Measurements from ENCODE around the gene PTGES2.
A peak's percentile ranks its signal among the peaks of the same experiment; 100 is the strongest.
"Not testable (repeated sequence)": the region's sequence is repeated elsewhere in the genome, so short reads cannot be mapped to it uniquely, and the experiment has no call there.

The PTGES2 gene

DNA sequence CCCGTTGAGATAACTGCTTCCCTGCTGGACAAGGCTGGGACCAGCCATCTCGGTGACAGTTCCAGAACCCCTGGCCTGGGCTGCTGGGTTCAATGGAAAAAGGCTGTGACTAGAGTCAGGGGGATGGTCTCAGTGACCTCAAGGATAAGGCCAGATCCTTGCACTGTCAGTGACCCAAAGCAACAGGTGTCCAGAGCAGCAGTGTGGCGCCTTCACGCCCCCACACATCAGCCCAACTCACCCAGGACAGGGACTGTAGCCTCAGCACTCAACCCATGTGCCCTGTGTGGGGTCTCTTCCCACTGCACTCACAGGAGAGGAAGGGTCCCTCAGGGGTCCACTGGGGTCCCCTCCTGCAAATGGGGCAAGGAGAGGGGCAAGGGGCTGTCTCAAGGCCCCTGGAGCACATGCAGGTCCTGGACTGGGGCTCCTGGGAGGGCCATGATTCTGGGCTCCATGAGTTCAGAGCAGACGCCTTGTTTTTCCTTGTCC is 21.0 kb upstream of the PTGES2 start:
- Mint-ChIP-seq H3K27me3 (ENCODE audit: low read depth) (no peaks in the 10 kb centered on the region), H3K4me3 (no peak overlapping the region), H3K9me3 (no peaks in the 10 kb centered on the region), H3K36me3 (ENCODE audit: low read depth) (no peaks in the 10 kb centered on the region), H3K4me1 (ENCODE audit: low read depth) (peaks cover under 1% of the 10 kb centered on the region), H3K27ac (no peak overlapping the region)

DNA sequence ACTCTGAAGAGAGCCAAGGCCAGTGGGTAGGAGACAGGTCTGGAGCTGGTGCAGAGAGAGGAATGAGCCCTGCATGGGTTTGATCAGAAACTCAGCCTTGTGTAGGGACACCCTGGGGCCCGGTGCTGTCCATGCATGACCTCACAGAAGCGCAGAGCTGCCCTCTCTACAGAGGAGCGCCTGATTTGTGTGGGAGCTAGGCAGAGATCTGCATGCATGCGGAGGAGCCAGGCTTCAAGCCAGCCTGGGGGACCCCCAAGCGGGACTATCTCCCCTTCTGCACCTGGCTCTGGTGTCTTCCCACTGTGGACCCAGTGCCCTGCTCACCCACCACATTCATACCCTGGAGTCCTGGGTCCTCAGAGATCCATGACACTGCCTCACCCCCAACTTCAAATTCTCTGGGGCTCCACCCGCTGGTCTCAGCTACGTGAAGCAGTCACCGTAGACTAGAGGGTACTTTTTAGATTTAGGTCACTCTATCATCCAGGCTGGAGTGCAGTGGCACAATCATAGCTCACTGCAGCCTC is 19.1 kb upstream of the PTGES2 start:
- Mint-ChIP-seq H3K9me3 (no peaks in the 10 kb centered on the region), H3K4me1 (ENCODE audit: low read depth) (peaks cover 9% of the 10 kb centered on the region), H3K27ac (no peak overlapping the region), H3K36me3 (ENCODE audit: low read depth) (no peaks in the 10 kb centered on the region), H3K4me3 (no peak overlapping the region), H3K27me3 (ENCODE audit: low read depth) (no peaks in the 10 kb centered on the region)

DNA sequence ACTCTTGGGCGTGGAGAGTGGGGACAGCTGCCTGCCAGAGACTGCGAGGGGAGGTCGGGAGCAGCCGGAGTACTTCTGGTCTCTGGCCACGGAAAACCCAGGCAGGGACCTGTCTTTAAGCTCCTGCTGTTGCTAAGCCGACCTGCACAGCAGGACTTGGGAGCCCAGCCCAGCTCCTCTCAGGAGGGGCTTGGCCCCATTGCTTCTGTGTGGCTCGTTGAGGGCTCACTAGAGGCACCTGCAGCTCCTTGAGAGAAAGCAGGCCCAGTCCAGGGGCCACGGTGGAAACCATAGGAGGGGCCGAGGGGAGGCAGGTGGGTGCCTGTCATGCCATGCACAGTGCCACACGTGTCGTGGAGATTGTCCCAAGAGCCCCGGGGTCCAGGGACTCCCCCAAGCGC is 18.4 kb upstream of the PTGES2 start:
- H3K27me3 Mint-ChIP-seq (ENCODE audit: low read depth): no peaks in the 10 kb centered on the region
- H3K36me3 Mint-ChIP-seq (ENCODE audit: low read depth): no peaks in the 10 kb centered on the region
- H3K4me3 Mint-ChIP-seq: no peak overlapping the region
- no peaks in the 10 kb centered on the region for H3K9me3 Mint-ChIP-seq
- peaks cover 9% of the 10 kb centered on the region for H3K4me1 Mint-ChIP-seq (ENCODE audit: low read depth)
- no peak overlapping the region for H3K27ac Mint-ChIP-seq

DNA sequence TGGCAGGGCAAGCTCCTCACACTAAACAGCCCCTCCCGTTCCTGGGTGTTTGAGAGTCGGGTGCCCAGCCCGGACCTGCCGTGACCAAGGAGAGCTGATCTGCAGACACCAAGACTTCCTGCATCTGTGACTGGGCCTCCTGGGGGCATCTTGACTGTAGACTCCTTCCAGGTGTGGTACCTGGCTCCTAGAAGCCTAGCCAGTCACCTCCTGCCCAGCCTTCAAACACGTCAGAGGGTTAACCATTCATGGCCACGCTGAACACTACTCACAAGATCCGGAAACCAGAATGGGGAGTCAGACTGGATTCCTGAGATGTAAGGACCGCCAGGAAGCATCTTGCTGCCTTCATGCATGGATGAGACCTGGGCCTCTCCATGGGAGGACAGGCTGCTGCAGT is 18.0 kb upstream of the PTGES2 start:
- Mint-ChIP-seq H3K36me3 (ENCODE audit: low read depth) (no peaks in the 10 kb centered on the region), H3K4me1 (ENCODE audit: low read depth) (peaks cover 9% of the 10 kb centered on the region), H3K4me3 (no peak overlapping the region), H3K27me3 (ENCODE audit: low read depth) (no peaks in the 10 kb centered on the region), H3K9me3 (no peaks in the 10 kb centered on the region), H3K27ac (no peak overlapping the region)

DNA sequence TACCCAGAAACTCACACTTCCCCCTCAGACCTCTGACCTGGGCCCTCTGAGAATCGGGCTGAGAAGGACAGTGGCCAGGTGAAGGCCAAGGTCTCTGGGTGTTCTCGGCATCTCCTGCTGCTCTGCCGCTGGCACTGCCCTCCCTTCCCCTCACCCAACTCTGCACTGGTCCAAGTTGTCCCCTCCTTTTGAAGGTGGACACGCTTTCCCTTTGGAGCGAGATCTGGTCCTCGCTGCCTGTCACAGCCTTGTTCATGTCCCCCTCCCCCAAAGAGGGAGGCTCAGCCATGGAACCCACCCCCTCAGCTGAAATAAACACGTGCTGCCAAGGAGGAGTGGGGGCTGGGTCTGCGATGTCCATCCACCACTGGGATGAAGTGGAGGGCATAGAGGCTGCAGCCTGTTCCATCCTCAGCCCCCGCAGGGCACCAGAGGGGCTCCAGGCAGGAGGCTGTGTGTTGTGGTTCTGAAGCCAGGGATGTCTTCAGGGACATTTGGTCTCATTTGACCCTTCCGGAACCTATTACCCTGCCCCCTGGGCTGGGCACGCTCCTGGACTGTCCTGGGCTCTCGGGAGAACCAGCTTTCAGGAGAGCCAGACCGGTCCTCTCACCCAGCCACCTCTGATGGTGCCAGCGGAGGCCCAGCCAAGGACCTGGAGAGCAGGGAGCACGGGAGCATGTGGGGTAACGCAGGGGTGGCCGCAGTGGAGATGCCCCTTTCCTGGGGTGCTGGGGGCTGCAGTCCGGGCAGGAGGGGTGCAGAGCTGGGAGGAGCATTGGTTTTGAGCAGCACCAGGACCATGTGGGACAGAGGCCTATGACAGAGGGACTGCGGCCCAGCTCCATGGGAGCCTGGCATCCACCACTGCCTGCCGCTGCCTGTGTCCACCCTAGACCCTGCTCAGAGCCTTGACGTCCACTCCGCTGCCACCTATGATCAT is 17.0 kb upstream of the PTGES2 start:
- Mint-ChIP-seq H3K27ac (no peak overlapping the region), H3K27me3 (ENCODE audit: low read depth) (no peaks in the 10 kb centered on the region), H3K36me3 (ENCODE audit: low read depth) (no peaks in the 10 kb centered on the region), H3K4me1 (ENCODE audit: low read depth) (peaks cover 9% of the 10 kb centered on the region), H3K4me3 (no peak overlapping the region), H3K9me3 (no peaks in the 10 kb centered on the region)

DNA sequence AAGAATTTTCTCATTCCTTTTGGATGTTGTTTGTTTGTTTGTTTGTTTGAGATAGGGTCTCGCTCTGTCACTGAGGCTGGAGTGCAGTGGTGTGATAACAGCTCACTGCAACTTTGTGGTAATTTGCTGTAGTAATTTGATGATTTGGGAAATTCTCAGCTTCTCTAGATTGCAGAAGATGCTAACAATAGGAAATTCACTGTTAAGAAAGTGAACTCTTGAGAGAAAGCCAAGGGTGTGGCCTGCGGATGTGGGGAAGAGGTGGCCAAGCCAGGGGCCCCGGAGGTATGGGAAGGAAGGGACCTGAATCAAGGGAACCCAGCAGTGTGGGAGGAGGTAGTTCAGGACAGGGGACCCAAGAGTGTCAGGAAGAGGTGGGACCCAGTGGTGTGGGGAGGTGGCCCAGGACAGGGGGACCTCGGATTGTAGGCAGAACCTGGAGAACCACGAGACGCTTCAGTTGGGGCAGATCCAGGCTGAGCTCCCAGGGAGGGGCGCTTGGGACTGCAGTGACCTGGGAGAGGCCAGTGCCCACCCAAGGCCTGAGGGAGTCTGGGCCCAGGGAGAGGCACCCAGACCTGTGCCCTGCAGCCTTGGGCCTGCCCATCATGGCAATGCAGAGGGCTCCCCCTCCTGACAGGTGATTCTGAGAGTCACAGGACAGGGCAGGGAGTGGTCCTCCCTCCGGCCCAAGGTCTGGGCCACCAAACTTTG is 16.2 kb upstream of the PTGES2 start:
- H3K4me3 Mint-ChIP-seq: no peak overlapping the region
- H3K9me3 Mint-ChIP-seq: no peaks in the 10 kb centered on the region
- H3K27ac Mint-ChIP-seq: no peak overlapping the region
- H3K27me3 Mint-ChIP-seq (ENCODE audit: low read depth): no peaks in the 10 kb centered on the region
- H3K36me3 Mint-ChIP-seq (ENCODE audit: low read depth): no peaks in the 10 kb centered on the region
- peaks cover 9% of the 10 kb centered on the region for H3K4me1 Mint-ChIP-seq (ENCODE audit: low read depth)

DNA sequence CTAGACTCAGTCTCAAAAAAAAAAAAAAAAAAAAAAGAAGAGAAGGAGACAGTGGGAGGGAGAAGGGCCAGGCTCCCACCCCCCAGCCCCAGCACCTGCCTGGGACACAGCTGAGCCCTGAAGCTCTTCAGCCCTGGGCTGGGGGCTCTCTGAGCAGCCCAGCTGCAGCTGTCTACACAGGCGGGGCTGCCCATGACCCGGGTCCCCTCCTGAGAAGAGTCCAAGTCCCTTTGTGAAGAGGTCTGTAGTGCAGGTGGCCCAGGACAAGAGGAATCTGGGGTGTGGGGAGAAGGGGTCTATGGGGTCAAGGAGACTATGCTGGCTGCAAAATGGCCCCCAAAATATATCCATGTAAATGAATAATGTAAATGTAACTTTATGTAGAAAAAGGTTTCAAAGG is 15.1 kb upstream of the PTGES2 start:
- H3K27ac Mint-ChIP-seq: no peak overlapping the region
- H3K4me1 Mint-ChIP-seq (ENCODE audit: low read depth): peaks cover 9% of the 10 kb centered on the region
- H3K4me3 Mint-ChIP-seq: no peak overlapping the region
- no peaks in the 10 kb centered on the region for H3K27me3 Mint-ChIP-seq (ENCODE audit: low read depth)
- no peaks in the 10 kb centered on the region for H3K36me3 Mint-ChIP-seq (ENCODE audit: low read depth)
- H3K9me3 Mint-ChIP-seq: no peaks in the 10 kb centered on the region

DNA sequence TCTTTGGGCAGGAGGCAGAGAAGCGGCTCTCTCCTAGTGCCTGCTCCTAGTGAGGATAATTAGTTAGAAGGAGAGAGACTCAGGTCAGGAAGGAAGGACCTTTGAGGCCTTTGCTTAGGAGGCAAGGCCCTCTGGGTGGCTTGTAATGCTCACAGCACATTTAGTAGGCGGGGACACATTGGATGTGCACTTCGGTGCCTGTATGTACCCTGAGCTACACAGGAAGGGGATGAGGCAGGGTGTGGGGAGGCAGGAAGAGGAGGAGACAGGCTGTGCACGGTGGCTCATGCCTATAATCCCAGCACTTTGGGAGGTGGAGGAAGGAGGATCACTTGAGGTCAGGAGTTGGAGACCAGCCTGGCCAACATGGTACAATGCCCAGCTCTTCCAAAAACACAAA is 14.5 kb upstream of the PTGES2 start:
- peaks cover 4% of the 10 kb centered on the region for H3K27me3 Mint-ChIP-seq (ENCODE audit: low read depth)
- no peaks in the 10 kb centered on the region for H3K9me3 Mint-ChIP-seq

DNA sequence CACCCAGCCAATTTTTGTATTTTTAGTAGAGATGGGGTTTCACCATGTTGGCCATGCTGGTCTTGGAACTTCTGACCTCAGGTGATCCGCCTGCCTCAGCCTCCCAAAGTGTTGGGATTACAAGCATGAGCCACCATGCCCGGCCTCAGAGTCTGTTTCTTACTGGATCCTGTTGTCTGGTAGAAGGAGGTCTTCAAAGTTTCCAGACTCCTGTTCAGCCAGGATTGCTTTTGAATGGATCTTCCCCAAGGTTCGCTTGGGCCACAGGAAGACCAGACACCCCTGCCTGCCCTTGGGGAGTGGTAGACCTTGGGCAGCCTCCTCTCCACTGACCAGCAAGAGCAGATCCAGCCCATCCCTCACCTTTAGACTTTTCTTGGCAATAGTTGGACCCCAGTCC is 14.1 kb upstream of the PTGES2 start:
- H3K27ac Mint-ChIP-seq: no peak overlapping the region
- no peak overlapping the region for H3K4me3 Mint-ChIP-seq
- peaks cover 9% of the 10 kb centered on the region for H3K4me1 Mint-ChIP-seq (ENCODE audit: low read depth)
- H3K9me3 Mint-ChIP-seq: no peaks in the 10 kb centered on the region
- peaks cover 4% of the 10 kb centered on the region for H3K27me3 Mint-ChIP-seq (ENCODE audit: low read depth)
- no peaks in the 10 kb centered on the region for H3K36me3 Mint-ChIP-seq (ENCODE audit: low read depth)

More for the DNA sequence above, 14.5 kb upstream of the PTGES2 start:
- peak overlapping the region; percentile 8 for H3K4me3 Mint-ChIP-seq
- H3K4me1 Mint-ChIP-seq (ENCODE audit: low read depth): peaks cover 9% of the 10 kb centered on the region
- H3K27ac Mint-ChIP-seq: peak overlapping the region; percentile 29
- H3K36me3 Mint-ChIP-seq (ENCODE audit: low read depth): no peaks in the 10 kb centered on the region

DNA sequence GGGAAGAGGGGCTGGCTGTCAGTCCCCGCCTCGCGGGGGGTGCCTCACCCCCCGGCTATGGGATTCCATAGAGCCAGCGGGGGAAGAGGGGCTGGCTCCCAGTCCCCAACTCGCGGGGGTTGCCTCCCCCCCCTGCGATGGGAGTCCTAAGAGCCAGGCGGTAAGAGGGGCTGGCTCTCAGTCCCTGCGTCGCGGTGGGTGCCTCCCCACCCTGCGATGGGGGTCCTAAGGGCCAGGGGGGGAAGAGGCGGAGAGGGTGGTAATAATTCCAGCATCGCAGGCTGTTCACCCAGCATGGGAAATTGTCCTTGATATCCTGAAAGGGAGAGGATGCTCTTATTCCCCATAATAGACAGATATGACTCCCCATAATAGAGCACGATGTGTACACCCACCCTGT is 12.1 kb upstream of the PTGES2 start:
- Mint-ChIP-seq H3K27me3 (ENCODE audit: low read depth) (peaks cover 18% of the 10 kb centered on the region), H3K36me3 (ENCODE audit: low read depth) (no peaks in the 10 kb centered on the region), H3K4me1 (ENCODE audit: low read depth) (peaks cover 13% of the 10 kb centered on the region), H3K4me3 (no peak overlapping the region), H3K9me3 (no peaks in the 10 kb centered on the region), H3K27ac (no peak overlapping the region)

DNA sequence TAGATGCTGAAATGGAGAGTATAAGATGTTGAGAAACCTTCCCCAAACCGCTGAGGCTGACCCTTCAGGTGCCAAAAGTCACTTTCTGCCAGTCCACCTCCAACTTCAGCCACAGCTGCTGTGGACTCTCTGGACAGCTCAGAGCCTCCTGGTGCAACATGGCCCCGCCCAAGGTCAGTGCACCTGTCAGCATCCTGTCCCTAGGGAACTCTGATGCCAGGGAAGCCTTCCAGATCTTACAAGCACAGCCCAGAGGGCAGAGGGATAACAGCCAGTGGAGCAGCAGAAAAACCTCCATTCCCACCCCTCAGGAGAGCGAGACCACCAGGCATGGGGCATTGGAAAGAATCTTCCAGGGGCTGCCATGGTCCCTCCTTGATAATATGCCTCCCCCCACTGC is 10.5 kb upstream of the PTGES2 start:
- Mint-ChIP-seq H3K4me3 (no peak overlapping the region), H3K36me3 (ENCODE audit: low read depth) (no peaks in the 10 kb centered on the region), H3K9me3 (no peaks in the 10 kb centered on the region), H3K4me1 (ENCODE audit: low read depth) (peaks cover 11% of the 10 kb centered on the region), H3K27ac (no peak overlapping the region), H3K27me3 (ENCODE audit: low read depth) (peaks cover 34% of the 10 kb centered on the region)

DNA sequence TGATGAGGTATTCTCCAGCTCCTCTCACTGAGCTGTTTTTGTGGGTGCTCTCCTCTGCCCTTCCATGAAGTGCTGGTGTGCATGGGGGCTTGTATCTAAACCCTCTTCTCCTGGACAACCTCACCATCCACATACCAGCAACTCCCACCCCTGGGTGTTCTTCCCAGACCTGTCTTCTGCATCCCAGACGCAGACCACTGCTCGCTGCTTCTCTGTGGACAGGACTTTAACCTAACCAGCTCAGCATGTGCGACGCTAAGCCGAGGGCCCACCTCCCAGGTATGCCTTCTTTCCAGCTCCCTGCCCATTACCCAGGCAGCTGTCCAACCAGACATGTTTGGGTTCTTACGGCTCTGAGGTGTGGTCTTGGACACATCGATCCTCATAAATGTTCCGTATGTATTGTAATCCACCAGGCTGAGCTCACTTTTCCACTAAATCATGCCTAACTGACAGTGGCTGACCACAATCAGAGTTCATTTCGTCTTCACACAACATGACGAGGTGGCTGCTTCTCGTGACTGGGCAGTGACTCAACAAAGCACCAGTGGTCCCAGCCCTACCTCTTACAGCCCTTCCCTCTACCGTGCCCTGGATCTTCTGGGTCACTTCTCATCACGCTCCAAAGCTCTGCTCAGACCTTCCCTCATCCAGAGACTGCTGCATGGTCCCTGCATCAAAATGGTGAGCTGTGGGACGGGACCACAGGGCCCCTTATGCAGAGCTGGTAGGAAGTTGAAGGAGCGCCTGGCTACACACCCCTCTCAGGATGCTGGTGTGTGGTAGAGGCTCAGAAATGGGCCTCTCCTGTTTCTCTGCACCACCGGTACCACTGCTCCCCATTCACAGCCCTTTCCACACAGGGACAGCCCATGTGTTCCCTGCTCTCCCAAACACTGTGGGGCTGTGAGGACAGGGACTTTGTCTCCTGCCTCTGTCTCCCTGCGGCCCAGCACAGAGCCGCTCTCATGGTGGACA is 9.6 kb upstream of the PTGES2 start:
- Mint-ChIP-seq H3K9me3 (no peaks in the 10 kb centered on the region), H3K27ac (no peak overlapping the region), H3K36me3 (ENCODE audit: low read depth) (no peaks in the 10 kb centered on the region), H3K4me3 (no peak overlapping the region), H3K27me3 (ENCODE audit: low read depth) (peaks cover 39% of the 10 kb centered on the region), H3K4me1 (ENCODE audit: low read depth) (peaks cover 13% of the 10 kb centered on the region)

DNA sequence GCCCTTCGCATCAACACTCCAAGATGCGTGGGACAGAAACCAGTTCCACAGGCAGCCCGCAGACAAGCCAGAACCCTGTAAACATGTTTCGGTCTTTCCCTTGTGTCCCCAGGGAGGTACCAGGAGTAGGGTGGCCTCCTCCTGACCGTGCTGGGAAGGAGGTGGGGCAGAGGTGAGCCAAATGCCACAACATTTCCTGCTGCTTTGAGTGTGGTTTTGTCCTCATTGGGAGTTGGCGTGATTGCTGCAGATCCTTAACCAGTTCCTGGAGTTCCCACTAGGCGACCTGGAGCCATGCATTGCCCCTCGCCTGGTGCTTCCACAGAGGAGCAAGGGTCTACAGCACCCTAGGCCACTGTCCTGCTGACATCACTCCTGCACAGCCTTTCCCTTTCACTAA is 8.0 kb upstream of the PTGES2 start:
- H3K4me1 Mint-ChIP-seq (ENCODE audit: low read depth): peaks cover 10% of the 10 kb centered on the region
- H3K27ac Mint-ChIP-seq; H3K36me3 Mint-ChIP-seq (ENCODE audit: low read depth); H3K9me3 Mint-ChIP-seq; H3K4me3 Mint-ChIP-seq: not testable (repeated sequence)
- peaks cover 39% of the 10 kb centered on the region for H3K27me3 Mint-ChIP-seq (ENCODE audit: low read depth)

DNA sequence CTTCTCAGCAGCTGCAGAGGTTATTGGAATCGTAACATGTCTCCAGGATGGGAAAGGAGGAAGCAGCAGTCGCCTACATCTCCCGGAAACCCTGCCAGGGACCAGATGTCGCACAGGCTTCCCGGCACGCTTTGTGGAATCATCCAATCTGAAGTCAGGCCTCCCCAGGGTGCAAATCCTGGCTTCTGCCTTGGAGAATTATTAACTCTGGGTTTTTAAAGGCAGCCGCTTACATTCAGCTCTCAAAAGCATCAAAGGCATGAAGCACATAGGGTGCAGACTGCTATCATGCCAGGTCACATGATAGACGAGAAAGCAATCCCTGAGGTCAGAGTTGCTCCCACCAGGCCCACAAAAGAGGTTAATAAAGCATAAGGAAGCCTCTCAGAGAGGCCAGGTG is 4.6 kb upstream of the PTGES2 start:
- not testable (repeated sequence) for H3K4me3 Mint-ChIP-seq; H3K27ac Mint-ChIP-seq; H3K36me3 Mint-ChIP-seq (ENCODE audit: low read depth); H3K9me3 Mint-ChIP-seq
- H3K4me1 Mint-ChIP-seq (ENCODE audit: low read depth): peaks cover 19% of the 10 kb centered on the region
- peaks cover 36% of the 10 kb centered on the region for H3K27me3 Mint-ChIP-seq (ENCODE audit: low read depth)

Measured in T-helper 1 cell treated with Interleukin-12 subunit alpha and Interleukin-12 subunit beta and Interleukin-4 antibody, amounts not matched to agents 30 μg/mL and 1 μg/mL, for 36 hours (primary cell).